Ectodermal cell (in vitro differentiated cells): Measurements from ENCODE around the gene MYO15B.
"Not testable (repeated sequence)": the region's sequence is repeated elsewhere in the genome, so short reads cannot be mapped to it uniquely, and the experiment has no call there.

Experiments
- H3K27ac ChIP-seq: 2 replicates; pipeline ENCODE4 v1.7.0; 2013; ENCODE audit warnings: mild to moderate bottlenecking, low read depth, low read length; ENCODE audit not compliant: insufficient read depth, poor library complexity, severe bottlenecking
- H3K27me3 ChIP-seq: 2 replicates; pipeline ENCODE4 v1.7.0; 2013; ENCODE audit warnings: mild to moderate bottlenecking, low read length; ENCODE audit not compliant: insufficient read depth, control insufficient read depth, poor library complexity, severe bottlenecking
- H3K36me3 ChIP-seq: one replicate; pipeline ENCODE4 v1.7.0; 2013; ENCODE audit warnings: low read length; ENCODE audit not compliant: control insufficient read depth, insufficient read depth
- H3K4me1 ChIP-seq: one replicate; pipeline ENCODE4 v1.7.0; 2013; ENCODE audit warnings: low read length; ENCODE audit not compliant: control insufficient read depth, insufficient read depth
- H3K4me3 ChIP-seq: 2 replicates; pipeline ENCODE4 v1.7.0; 2013; ENCODE audit warnings: low read depth, low read length, control low read depth; ENCODE audit not compliant: insufficient read depth
- H3K9me3 ChIP-seq: 2 replicates; pipeline ENCODE4 v1.7.0; 2013; ENCODE audit warnings: mild to moderate bottlenecking, low read length, moderate library complexity; ENCODE audit not compliant: control insufficient read depth
- WGBS, 2 experiments: methylation state at CpG; one replicate each; pipeline ENCODE4 v1.1.7; 2013; ENCODE audit warnings: missing lambda C conversion rate in 2 of 2; 5-methylcytosine and 5-hydroxymethylcytosine counted together

MYO15B gene

DNA sequence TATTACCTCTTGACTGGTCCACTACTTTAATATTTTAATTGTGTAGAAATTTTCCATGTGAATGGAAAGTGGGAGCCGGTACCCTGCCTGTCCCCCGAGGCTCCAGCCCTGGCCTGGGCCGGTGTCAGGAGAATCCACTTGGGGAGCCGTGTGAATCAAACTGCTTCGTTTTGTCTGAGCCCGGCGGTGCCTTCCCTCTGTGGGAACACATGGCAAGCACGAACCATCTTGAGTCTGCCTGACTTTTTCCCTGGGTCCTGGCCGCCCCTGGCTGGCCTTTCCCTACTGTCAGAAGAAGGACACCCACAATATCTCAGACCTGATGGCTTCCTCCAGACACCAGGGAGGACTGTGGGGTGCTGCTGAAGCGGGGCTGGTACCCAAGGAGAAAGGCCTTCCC, 12.4 kb upstream of the MYO15B start:
- H3K4me3 ChIP-seq: no peak overlapping the region

DNA sequence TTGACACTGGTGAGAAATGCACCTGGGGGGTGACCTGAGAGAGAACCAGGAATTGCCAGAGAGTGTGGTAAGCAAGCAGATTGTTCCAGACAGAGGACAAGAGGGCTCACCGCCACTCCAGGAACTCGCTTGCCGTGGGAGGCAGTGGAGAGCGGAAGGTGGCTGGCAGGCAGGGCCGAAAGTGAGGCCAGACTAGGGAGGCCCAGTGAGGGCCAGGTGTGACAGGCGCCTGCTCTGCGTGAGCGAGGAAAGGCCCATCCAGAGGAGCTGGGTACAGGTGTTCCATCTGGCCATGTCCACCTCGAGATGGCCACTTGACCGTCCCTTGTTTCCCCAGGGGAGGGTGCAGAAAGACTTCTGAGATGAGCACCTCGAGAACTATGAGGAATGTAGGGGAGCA, 11.9 kb upstream of the MYO15B start:
- Histone ChIP-seq H3K4me1 (no peaks in the 10 kb centered on the region), H3K4me3 (no peak overlapping the region), H3K9me3 (no peaks in the 10 kb centered on the region), H3K27me3 (no peaks in the 10 kb centered on the region), H3K36me3 (no peaks in the 10 kb centered on the region), H3K27ac (no peak overlapping the region)
- WGBS, 2 experiments: 80 to 84% methylated on average over 11 of the region's 11 CpGs

More for the DNA sequence above, 12.4 kb upstream of the MYO15B start:
- WGBS, 2 experiments: 93 to 94% methylated on average over 10 of the region's 10 CpGs
- Histone ChIP-seq H3K4me1 (no peaks in the 10 kb centered on the region), H3K36me3 (no peaks in the 10 kb centered on the region), H3K9me3 (no peaks in the 10 kb centered on the region), H3K27me3 (no peaks in the 10 kb centered on the region), H3K27ac (no peak overlapping the region)

DNA sequence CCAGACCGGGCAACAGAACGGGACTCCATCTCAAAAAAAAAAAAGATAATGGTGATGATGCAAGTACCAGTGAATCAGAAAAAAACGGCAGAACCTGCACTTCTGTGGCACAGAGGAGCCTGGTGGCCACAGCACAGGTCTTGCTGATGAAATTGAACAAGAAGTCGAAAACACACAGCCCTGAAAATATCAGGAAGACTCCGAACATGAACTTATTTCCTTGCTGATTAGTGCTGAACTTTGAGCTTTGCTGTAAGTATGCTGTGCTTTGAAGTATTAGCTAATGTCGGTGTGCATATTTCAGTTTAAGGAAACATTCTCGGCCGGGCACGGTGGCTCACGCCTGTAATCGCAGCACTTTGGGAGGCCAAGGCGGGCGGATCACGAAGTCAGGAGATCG, 10.9 kb upstream of the MYO15B start:
- Histone ChIP-seq H3K4me3 (no peak overlapping the region), H3K9me3 (no peaks in the 10 kb centered on the region), H3K27ac (no peak overlapping the region), H3K4me1 (no peaks in the 10 kb centered on the region), H3K27me3 (no peaks in the 10 kb centered on the region), H3K36me3 (no peaks in the 10 kb centered on the region)
- 94% methylated on average over 14 of the region's 15 CpGs for WGBS, 2 experiments

DNA sequence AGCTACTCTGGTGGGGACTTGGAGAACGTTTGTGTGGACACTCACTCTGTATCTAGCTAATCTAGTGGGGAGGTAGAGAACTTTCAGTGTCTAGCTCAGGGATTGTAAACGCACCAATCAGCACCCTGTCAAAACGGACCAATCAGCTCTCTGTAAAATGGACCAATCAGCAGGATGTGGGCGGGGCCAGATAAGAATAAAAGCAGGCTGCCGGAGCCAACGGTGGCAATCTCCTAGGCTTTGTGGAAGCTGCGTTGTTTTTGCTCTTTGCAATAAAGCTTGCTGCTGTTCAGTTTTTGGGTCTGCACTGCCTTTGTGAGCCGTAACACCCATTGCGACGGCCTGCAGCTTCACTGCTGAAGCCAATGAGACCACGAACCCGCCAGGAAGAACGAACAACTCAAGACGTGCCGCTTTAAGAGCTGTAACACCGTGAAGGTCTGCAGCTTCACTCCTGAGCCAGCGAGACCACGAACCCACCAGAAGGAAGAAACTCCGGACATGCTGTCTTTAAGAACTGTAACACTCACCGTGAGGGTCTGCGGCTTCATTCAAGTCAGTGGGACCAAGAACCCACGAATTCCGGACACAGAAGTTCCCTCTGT, 6.4 kb upstream of the MYO15B start:
- not testable (repeated sequence) for H3K4me1 ChIP-seq, H3K36me3 ChIP-seq, H3K9me3 ChIP-seq, H3K27ac ChIP-seq, H3K27me3 ChIP-seq, H3K4me3 ChIP-seq
- WGBS, 2 experiments: 93% methylated on average over 23 of the region's 23 CpGs

DNA sequence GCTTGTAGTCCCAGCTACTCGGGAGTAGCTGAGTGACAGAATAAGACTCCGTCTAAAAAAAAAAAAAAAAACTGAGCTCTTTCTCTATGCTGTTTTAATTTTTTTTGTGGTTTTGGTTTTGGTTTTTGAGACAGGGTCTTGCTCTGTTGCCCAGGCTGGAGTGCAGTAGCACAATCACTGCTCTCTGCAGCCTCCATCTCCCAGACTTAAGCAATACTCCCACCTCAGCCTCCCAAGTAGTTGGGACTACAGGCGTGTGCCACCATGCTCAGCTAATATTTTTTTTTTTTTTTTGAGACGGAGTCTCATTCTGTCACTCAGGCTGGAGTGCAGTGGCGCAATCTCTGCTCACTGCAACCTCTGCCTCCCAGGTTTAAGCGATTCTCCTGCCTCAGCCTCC, 4.4 kb upstream of the MYO15B start:
- H3K27me3 ChIP-seq: peaks cover 16% of the 10 kb centered on the region
- not testable (repeated sequence) for H3K9me3 ChIP-seq, H3K36me3 ChIP-seq, H3K4me3 ChIP-seq, H3K4me1 ChIP-seq, H3K27ac ChIP-seq
- 92 to 93% methylated on average over 6 of the region's 6 CpGs for WGBS, 2 experiments

DNA sequence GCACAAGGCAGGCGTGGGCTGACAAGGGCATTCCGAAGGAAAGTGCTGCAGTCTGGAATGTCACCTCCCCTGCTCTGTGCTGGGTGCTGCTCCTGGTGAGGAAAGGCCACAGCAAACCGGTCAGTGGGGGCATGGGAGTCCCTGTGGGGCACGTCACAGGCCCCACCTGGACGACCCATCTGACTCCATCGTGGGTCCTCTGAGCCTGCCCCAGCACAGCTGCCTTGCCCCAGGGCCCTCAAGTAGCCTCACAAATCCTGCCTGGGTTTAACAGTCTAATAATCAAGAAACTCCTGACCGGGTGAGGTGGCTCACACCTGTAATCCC, 2.8 kb upstream of the MYO15B start:
- Histone ChIP-seq H3K27ac (no peak overlapping the region), H3K36me3 (no peaks in the 10 kb centered on the region), H3K4me1 (no peaks in the 10 kb centered on the region), H3K4me3 (no peak overlapping the region), H3K27me3 (peaks cover 27% of the 10 kb centered on the region), H3K9me3 (no peaks in the 10 kb centered on the region)
- 92 to 94% methylated on average over 7 of the region's 7 CpGs for WGBS, 2 experiments

DNA sequence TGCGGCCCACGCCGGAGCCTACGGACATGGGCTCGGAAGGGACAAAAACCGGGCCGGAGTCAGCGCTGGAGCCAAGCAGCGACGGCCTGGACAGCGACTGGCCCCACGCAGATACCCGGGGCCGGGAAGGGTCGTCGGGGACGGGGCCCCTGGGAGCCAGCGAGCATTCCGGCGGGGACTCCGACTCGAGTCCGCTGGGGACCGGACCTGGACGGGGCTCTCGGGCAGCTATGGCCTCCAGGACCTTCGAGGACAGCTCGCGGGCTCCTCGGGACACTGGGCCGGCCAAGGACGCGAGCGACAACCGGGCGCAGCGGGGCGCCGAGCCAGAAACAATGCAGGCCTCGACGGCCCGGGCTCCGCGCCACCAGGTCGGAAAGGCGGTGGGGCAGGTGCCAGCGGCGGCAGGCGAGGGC, 1.0 kb downstream of the MYO15B start:
- Histone ChIP-seq H3K9me3 (no peaks in the 10 kb centered on the region), H3K36me3 (no peaks in the 10 kb centered on the region), H3K4me3 (peak overlapping the region; percentile 36), H3K4me1 (no peaks in the 10 kb centered on the region), H3K27ac (no peak overlapping the region), H3K27me3 (peaks cover 34% of the 10 kb centered on the region)
- 14 to 15% methylated on average over 49 of the region's 49 CpGs for WGBS, 2 experiments

DNA sequence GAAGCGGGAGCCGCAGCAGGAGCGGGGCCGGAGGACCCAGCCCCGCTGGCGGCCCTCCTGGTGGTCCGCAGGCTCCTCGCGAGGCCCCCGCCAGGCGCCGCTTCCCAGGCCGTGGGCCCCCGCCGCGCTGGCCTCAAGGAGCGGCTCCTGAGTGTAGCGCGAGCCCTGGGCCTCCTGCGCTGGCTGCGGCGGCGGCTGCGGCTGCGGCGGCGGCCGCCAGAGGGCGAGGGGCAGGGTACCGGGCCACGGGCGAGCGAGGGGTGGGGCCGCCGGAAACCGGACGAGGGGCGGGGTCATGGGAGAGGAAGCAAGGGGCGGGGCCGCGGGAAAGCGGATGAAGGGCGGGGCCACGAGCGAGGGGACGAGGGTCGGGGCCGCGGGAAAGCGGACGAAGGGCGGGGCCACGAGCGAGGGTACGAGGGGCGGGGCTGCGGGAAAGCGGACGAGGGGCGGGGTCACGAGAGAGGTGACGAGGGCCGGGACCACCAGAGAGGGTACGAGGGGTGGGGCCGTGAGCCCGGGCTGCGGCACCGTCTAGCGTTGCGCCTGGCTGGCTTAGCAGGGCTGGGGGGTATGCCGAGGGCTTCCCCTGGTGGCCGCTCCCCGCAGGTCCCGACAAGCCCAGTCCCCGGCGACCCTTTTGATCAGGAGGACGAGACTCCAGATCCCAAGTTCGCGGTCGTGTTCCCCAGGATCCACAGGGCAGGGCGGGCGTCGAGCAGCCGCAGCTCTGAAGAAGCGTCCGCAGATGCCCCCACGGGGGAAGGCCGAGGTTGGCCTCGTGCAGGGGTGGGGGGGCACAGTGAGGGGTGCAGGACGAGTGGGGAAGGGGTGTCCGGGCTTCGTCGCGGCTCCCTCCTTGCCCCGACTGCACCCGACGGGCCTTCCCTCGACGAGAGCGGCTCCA, 1.7 kb downstream of the MYO15B start:
- no peak overlapping the region for H3K27ac ChIP-seq
- H3K9me3 ChIP-seq: no peaks in the 10 kb centered on the region
- WGBS, 2 experiments: 10 to 12% methylated on average over 100 of the region's 100 CpGs
- H3K27me3 ChIP-seq: peaks cover 34% of the 10 kb centered on the region
- H3K4me3 ChIP-seq: peak overlapping the region; percentile 53
- no peaks in the 10 kb centered on the region for H3K4me1 ChIP-seq
- no peaks in the 10 kb centered on the region for H3K36me3 ChIP-seq

DNA sequence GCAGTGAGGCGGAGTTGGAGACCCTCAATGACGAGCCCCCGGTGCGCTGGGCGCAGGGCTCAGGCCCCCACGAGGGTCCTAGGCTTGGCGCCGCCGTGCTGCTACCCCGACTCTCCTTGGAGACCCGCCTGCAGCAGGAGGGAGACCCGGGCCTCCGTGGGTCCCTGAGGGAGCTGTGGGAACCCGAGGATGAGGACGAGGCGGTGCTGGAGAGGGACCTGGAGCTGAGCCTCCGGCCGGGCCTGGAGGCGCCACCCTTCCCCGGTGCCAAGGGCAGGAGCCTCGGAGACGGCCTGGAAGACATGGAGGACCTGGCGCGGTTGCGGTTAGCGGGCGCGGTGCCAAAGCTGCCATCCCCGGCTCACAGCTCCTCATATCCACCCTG, 2.3 kb downstream of the MYO15B start:
- Histone ChIP-seq H3K4me1 (no peaks in the 10 kb centered on the region), H3K36me3 (no peaks in the 10 kb centered on the region), H3K27ac (no peak overlapping the region), H3K4me3 (peak overlapping the region; percentile 53), H3K9me3 (no peaks in the 10 kb centered on the region), H3K27me3 (peaks cover 34% of the 10 kb centered on the region)
- 85% methylated on average over 29 of the region's 29 CpGs for WGBS, 2 experiments

DNA sequence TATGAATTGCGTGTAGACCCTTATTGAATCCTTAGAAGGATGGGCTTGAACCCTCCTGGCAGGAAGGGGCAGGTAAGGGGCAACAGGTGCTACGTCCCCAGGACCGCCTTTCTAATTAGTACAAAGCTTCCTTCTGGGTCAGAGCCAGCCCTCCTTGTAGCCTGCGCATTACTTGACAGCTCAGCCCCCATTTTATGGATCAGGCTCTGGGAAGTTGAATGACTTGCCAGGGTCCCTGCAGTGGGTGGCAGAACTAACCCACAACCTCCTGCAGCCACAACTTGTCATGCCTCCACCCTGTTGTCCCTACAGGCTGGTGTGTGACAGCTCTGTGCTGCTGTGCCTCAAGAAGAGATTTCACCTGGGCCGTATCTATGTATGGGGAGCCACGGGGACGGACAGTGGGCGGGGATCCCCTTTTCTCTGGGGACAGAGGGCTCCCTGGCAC, 2.7 kb downstream of the MYO15B start:
- H3K27me3 ChIP-seq: peaks cover 34% of the 10 kb centered on the region
- WGBS, 2 experiments: 92 to 95% methylated on average over 8 of the region's 8 CpGs
- H3K4me3 ChIP-seq: no peak overlapping the region

More for the DNA sequence above, 2.7 kb downstream of the MYO15B start:
- Histone ChIP-seq H3K9me3 (no peaks in the 10 kb centered on the region), H3K36me3 (no peaks in the 10 kb centered on the region), H3K27ac (no peak overlapping the region), H3K4me1 (no peaks in the 10 kb centered on the region)
